ENCODE measurements around the gene LRRC3.
A peak's percentile ranks its signal among the peaks of the same experiment; 100 is the strongest.
"Not testable (repeated sequence)": the region's sequence is repeated elsewhere in the genome, so short reads cannot be mapped to it uniquely, and the experiment has no call there.

Gene LRRC3

GRCh38 chr21:44454747-44455523, at the start of gene LRRC3:
Gene LRRC3, plus strand, starts transcription at chr21:44455510. Its CDS starts 1,135 bp downstream, at chr21:44456645.
- peak; percentile 89 for DNase-seq (ENCODE audit: low spot score)

DNA sequence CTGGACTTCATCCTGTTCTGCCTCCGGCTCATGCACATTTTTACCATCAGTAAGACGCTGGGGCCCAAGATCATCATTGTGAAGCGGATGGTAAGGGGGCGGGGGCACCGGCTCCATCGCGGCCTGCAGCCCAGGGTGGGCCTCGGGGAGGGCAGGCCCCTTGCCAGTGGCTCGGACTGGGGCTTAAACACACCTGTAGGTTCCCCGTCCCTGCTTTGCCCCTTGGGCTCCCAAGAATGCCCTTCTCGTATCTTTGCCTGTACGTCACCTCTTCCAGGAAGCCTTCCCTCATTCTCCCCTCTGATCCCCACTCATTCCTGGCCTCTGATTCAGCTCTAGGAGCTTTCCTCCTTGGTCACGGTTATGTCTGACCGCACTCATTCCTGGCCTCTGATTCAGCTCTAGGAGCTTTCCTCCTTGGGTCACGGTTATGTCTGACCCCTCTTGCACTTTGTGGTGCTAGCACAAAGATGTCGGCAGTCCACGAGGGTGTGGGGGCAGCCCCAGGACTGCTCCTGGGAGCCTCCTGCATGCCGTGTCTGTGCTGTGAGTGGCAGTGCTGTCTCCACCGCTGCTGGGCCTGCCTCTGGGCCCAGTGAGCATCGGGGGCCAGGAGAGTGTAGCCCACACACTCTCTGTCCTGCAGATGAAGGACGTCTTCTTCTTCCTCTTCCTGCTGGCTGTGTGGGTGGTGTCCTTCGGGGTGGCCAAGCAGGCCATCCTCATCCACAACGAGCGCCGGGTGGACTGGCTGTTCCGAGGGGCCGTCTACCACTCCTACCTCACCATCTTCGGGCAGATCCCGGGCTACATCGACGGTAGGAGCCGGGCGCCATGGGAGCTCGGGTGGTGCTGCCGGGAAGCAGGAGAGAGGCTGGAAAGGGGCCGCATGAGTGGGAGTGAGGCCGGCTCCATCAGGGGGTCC, 49.1 kb upstream of the LRRC3 start:
- DNase-seq (ENCODE audit: low spot score): no peak

DNA sequence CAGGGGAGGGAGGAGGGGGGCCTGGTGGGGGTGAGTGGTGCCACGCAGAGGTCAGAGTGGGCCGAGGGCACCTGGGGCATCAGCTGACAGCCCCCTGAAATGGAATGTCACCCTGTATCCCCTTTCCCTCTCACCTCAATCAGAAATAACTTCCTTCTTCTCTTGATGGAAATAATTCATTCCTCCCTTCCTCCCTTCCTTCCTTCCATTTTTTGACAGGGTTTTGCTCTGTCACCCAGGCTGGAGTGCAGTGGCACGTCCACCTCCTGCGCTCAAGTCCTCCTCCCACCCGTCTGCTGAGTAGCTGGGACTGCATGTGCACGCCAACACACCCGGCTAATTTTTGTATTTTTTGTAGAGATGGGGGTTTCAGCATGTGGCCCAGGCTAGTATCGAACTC, 48.4 kb upstream of the LRRC3 start:
- DNase-seq (ENCODE audit: low spot score): no peak

DNA sequence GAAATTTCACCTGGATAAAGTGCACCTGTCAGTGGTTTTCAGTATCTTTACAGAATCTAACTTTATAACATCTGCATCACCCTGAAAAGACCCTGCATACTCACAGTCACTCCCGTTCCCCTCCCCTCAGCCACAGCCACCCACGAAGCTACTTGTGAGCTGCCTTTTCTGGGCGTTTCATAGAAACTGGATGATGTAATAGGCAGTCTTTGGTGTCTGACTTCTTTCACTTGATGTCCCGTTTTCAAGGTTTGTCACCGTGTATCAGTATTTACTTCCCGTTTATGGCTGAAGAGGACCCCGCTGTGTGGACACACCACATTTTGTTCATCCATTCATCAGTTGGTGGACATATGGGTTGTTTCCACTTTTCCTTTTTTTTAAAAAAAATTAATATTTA, 47.8 kb upstream of the LRRC3 start:
- DNase-seq (ENCODE audit: low spot score): no peak

DNA sequence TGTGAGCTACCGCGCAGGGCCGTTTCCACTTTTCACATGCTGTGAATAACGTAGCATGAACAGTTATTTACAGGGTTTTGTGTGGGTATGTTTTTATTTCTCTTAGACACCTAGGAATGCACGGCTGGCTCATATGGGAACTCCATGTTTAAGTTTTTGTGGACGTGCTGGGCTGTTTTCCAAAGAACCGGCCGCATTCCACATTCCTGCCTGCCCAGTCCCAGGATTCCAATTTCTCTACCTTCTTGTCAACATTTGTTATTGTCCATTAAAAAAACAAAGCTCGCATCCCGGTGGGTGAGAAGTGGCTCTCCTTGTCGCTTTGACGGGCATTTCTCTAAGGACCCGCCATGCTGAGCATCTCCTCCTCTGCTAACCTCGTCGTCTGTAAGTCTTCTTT, 47.1 kb upstream of the LRRC3 start:
- no peak for DNase-seq (ENCODE audit: low spot score)

DNA sequence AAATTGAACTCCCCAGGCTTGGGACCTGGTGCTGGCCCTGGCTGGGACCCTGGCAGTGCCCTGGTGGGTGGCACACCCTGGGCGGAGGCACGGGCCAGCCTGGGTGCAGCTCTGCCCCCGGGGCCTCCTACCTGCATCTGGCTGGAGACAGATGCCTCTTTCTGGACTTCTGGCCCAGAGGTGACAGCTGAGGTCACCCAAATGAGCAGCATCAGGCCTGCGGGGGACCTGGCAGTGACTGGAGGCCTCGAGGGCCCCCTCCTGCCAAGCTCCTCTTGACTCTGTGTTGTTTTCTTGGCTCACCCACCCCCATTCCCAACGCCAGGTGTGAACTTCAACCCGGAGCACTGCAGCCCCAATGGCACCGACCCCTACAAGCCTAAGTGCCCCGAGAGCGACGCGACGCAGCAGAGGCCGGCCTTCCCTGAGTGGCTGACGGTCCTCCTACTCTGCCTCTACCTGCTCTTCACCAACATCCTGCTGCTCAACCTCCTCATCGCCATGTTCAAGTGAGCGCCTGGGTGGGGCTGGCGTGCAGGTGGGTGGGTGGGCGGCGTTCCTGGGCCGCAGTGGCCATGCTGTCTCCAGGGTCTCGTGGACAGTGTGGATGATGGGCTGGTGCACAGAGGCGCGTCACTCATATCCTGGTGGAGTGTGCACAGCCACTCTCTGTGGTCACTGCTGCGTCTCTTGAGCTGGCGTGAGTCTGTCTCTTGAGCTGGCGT, 41.6 kb upstream of the LRRC3 start:
- no peak for DNase-seq (ENCODE audit: low spot score)

DNA sequence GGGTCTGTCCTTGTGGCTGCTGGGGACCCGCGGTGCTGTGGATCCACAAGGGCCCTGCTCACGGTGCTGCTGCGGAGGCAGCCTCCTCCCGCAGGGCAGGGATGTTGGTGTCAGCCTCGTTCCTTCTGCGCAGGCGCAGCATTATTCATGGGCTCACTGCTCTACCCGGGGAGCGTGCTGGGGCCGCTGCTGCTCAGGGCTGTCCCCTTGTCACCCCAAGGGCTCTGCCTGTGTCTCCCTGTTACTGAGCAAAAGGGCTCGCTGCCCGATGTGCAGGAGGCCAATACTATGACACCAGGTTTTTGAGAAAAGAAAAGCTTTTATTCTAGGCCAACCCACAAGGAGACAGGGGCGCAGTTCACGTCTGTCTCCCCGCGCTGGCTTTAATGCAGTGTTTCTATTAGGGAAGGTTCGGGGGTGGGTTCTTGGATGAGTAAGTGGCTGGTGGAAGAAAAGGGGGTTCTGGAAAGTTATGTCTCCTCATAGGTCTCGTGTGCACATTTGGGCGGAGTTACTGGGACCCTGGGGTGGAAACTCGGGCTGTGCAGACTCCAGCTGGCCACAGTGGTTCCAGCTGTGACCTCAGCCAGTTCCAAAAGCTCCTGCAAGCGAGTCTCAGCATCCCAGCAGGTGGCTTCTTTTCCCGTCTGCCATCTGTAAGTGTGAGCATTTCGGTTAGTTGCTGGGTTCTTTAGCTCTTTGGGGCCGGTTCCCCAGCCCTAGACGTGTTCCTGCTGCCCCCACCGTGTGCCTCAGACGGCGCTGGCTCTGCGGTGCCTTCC, 40.8 kb upstream of the LRRC3 start:
- no peak for DNase-seq (ENCODE audit: low spot score)

DNA sequence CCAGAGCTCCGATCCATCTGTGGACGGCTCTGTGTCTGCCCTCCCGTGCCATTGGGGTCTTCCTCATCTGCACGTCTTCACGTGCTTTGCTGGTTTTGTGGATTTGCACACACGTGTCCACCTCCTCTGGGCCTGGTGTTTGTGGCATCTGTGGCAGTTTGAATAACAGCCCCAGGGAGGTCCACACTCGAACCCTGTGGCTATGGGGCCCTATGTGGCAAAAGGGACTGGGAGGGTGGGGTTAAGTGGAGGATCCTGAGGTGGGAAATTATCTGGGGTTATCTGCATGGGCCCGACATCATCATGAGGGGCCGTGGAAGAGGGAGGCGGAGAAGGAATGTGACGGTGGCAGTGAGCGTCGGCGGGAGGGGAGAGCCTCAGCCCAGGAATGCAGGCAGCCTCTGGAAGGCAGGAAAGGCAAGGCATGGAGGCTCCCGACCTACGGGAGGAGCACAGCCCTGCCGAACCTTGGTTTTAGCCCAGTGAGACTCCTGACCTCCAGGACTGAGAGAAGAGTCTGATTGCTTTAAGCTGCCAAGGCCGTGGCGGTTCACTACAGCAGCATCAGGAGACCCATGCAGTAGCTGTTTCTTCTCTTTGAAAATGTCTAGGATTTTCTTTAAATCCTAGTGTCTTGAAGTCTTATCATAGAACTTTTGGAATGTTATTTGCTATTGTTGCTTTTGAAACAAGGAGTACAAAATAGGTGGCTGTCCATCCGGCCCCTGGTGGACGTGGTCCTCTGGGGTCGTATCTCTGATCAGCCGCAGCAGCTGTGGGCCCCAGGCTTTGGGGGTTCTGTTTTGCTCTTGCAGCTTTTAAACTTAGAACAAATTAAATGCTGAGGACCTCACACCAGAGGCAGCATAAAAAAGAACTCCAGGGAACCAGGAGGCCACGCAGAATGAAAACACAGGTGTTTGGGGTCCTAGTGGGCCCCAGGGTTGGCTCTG, 40.0 kb upstream of the LRRC3 start:
- no peak for DNase-seq (ENCODE audit: low spot score)

DNA sequence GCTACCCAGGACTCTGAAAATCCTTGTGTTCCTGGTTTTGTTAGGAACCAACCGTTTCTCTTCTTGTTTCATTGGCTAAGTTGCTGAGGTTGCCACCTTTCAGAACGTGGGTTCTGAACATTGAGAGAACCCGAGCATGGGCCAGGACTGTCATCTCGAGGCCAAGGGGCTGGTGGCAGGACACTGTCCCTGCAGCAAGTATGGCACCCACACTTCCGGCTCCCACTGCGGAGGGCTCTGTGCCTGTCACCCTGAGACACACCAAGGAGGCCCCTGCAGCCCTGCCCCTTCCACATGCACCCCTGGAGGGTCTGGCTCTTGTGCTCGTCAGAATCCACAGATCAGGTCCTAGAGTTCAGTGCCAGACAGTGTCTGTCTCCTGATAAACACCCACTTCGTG, 39.1 kb upstream of the LRRC3 start:
- no peak for DNase-seq (ENCODE audit: low spot score)

DNA sequence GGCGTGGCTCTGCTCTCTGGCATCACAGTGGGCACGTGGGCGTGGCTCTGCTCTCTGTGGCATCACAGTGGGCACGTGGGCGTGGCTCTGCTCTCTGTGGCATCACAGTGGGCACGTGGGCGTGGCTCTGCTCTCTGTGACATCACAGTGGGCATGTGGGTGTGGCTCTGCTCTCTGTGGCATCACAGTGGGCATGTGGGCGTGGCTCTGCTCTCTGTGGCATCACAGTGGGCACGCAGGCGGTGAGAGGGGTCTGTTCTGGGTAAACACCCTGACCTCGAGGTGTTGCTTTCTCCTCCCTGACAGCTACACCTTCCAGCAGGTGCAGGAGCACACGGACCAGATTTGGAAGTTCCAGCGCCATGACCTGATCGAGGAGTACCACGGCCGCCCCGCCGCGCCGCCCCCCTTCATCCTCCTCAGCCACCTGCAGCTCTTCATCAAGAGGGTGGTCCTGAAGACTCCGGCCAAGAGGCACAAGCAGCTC, 37.6 kb upstream of the LRRC3 start:
- DNase-seq (ENCODE audit: low spot score): not testable (repeated sequence)

DNA sequence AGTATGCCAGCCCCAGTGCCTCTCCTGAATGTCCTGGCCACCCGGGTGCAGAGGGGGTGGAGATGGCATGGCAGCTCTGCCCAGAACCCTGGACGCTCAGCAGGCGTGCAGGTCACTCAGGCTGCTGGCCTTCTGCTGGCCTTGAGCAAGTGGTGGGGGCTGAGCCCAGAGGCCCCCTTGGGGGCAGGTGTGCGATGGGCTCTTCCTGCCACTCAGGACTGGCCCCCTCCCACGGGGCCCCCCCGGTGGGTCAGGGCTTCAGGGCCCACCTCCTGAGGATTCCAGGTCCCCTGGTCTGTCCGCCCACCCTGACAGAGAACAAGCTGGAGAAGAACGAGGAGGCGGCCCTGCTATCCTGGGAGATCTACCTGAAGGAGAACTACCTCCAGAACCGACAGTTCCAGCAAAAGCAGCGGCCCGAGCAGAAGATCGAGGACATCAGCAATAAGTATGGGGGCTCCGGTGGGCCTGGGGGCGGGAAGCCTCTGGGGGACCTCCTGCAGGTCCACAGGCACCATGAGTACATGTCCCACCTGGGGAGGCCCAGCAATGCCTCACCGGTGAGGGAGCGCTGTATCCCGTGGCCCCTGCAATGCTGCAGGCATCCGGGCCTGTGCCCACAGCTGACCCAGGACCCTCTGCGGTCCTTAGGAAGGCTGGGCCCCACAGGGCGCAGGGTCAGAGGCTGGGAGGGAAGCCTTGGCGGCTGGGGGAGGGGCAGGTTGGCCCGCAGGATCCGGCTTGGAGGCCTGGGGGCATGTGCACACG, 37.0 kb upstream of the LRRC3 start:
- DNase-seq (ENCODE audit: low spot score): no peak

GRCh38 chr21:44418876-44419230, 36.5 kb upstream of the LRRC3 start:
- DNase-seq (ENCODE audit: low spot score): no peak

GRCh38 chr21:44419679-44420078, 35.6 kb upstream of the LRRC3 start:
- no peak for DNase-seq (ENCODE audit: low spot score)

- DNase-seq (ENCODE audit: low spot score): no peak
These were observed 34.7 kb upstream of the LRRC3 start for GRCh38 chr21:44420416-44421205.

DNA sequence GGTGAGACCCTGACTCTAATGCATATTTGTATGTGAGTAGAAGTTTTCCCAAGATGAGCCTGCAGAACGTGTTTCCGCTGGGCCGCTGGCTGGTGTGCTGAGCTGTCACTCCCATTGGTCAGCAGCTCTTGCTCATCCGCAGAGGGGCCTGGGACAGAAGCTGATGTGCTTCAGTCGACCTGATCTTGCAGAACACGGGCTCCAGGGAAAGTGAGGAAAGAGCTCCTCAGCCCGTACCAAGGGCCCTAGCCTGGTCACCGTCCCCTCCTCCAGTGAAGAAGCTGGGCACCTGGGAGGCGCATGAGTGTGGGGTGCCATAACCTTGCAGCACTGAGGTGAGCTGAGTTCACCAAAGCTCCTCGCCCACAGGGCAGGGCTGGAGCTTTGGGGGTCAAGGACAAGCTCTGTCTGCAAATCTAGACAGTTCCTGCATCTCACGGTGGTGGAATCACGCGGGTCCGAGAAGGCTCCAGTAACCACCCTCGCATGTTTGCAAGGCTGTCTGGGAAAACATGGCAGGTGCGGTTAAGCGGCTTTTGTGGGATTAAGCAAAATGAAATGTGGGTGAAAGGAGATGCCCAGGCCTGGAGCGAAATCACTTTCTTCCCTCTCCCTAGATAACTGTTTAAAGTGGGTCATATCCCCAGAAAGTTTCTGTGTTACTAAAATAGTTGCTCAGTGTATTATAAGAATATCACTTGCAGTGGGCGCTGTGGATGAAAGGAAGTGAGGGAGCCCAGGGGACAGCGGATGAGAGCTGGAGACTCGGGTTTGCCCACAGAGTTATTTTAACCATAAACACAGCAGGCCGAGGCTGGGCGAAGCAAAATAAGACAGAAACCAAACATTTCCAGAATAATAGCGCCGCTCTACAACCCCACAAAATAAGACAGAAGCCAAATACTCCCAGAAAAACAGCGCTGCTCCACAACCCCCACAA, 33.1 kb upstream of the LRRC3 start:
- no peak for DNase-seq (ENCODE audit: low spot score)

DNA sequence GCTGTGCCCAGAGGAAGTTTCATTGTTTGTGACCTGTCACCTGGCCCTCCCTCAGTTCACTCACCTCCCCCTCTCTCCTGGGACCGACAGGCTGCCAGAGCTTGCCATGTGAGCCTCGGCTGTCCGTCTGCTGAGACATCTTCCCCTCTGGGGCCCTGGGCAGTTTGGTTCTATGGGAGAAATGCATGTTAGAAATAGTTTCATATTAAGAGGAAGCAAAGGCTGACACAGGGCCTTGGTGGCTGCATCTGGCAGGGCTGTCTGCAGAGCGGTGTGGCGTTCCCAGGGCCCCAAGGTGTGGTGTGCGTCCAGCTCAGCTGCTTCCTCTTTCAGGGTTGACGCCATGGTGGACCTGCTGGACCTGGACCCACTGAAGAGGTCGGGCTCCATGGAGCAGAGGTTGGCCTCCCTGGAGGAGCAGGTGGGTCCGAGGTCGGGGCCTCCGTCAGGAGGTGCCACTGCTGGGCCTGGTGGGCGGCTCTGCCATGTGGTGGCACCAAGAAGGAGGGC, 31.9 kb upstream of the LRRC3 start:
- no peak for DNase-seq (ENCODE audit: low spot score)

DNA sequence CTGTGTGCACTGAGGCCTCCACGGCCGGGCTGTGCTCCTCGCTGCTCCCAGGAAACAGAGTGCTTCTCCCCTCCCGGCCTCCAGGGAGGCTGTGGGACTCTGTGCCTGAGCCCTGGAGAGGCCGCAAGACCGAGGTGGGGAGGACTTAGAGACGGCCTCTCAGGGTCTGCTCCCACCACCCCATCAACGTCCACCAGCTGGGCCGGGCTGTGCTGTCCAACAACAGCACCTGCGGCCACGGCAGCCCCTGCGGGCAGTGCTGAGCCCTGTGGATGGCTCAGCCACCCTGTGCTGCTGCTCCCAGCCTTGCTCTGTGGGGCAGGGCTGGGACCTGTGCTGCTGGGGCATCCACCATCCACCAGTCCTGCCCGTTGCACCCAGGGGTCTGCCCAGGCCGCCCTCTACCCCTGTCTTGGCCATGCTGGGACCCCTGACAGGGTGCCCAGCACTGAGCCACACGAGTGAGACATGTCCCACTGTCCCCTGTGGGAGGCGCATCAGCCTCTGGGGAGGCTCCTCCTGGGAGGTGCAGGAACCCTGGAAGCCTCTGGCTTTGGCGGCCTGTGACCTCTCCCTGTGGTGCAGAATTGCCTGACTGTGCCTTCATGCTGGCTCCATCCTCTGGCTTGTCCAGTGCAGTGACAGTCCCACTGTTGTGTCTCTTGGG, 31.2 kb upstream of the LRRC3 start:
- no peak for DNase-seq (ENCODE audit: low spot score)
